NCI-H526 treated with DMSO at 0.1 percent for 48 hours (cell line): ENCODE measurements around the gene ZNF526.

Source experiments
- DNase-seq: peaks from one replicate; lab custom pipeline; 2025; lab: John Stamatoyannopoulos, UW

ZNF526 gene

DNA sequence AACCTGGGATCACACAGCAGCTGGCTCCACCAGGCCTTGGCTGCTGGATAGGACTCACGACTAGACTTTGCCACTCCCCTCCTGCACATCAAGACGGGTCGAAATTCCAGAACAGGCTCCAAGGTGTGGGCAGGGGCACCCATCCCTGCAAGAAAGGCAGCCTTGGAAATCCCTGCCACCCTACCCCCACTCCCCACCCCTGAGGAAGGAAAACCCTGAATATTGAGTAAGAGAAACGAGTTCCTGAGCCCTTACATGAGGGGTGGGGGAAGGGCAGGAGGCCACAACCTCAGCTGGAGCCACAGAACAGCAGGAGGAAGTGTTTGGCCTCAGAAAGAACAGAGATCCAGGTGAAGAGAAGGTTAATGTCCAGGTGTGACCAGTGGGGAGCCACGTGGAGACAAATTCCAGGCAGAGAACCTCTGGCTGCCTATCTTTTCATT, 22.7 kb upstream of the ZNF526 start:
- no peak for DNase-seq

GRCh38 chr19:42198676-42199439, 21.3 kb upstream of the ZNF526 start:
- no peak for DNase-seq

GRCh38 chr19:42199440-42200115, 20.5 kb upstream of the ZNF526 start:
- peak; percentile 37 for DNase-seq

DNA sequence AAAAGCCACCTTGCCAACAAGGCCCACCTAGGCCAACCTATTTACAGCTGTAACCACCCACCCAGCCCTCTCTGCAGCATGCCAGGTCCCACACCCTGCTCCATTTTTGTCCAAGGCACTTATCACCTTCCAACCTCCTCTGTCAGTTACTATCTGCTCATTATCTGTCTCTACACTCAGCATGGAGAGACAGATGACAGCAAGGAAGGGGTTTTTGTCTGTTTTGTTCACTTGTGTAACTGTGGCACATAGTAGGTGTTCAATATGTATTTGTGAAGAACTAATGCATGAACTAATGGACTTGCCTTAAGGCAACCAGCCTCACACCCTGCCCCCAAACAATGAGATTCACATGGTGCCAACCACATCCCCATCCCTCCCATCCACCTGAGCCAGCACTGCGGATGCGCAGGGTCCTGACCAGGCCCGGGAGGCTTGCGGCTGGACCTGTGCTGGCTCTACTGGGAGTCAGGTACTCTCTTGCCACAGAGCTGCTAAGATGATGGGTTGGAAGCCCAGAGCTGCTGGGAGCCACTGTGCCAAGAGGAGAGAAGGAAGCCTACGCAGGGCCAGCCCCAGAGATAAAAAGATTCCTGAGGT, 19.9 kb upstream of the ZNF526 start:
- no peak for DNase-seq

DNA sequence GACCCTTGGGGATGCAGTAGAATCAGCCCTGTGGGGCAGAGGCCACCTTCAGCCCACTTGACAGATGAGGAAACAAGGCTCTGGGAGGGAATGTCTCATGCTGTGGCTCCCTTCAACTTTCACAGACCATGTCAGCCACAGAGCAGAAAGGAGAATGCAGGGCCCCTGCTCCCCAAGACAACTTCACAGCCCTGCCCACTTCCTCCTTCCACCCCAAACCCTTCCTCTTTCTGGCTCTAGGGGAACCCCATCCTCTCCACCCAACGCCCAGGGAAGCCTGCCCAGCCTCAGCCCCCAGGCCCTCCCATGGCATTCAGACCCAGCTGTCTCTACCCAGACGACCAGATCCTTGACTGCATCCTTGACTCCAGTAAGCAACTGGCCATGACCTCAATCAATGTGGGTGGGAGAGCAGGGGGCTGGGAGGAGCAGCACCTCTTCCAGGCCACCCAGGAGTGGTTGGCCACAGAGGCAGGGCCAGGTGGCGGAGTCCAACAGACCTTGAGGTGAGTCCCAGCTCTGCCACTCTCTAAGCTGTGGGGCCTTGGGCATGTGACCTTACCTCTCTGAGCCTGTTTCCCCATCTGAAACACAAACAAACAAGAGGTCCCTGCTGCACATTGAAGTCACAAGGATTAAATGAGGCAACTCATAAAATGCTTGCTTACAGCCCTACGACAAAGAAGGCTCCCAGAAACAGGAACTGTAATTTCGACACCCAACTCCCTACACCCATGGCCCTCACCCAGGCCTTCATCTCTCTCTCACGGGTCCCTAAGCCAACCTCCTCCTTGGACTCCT, 18.4 kb upstream of the ZNF526 start:
- no peak for DNase-seq

DNA sequence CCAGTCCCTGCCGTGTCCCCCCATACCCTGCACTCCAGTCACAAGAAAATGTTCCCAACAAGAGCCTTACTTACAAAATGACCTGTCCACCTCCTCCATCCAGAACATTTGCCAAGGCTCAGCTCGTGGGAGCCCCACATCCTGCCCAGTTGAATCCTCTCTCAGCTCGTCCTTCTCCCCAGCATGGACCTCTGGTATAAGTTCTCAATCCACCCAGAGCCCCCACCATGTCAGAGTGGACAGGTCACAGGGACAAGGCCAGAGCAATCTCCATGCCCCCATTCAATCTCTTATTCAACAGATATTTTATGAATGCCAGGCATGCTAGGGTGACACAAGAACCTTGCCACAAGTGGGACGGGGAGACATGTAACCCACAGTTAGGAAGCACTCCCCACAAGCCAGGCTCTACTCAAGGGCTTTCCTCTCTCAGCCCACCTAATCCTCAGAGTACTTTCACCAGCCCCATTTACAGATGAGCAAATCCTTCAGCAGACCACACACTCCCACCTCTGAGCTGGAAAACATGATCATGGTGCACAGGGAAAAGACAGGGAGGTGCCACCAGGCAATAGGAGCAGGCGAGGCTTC, 17.7 kb upstream of the ZNF526 start:
- DNase-seq: no peak

DNA sequence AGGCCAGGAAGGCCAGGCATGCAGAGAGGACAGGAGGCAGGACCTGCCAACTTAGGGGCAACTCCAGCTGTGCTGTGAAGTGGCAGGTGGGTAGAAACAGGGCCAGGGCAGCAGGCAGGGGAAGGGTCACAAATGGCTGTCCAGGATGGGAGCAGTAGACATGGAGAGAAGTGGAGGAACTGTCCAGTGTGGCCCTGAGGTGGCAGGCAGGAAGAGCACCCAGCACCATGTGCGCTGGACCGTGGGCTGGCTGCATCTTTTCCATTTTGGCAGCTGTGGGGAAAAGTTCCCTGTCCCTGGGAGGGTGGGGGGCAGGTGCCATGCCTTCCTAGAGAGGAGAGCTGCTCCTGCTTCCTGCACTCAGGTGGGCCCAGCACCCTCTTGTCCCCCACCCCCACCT, 16.4 kb upstream of the ZNF526 start:
- DNase-seq: no peak

- no peak for DNase-seq
Observed at GRCh38 chr19:42204664-42205063, 15.4 kb upstream of the ZNF526 start.

- no peak for DNase-seq
Observed at GRCh38 chr19:42206871-42207755, 13.0 kb upstream of the ZNF526 start.

DNA sequence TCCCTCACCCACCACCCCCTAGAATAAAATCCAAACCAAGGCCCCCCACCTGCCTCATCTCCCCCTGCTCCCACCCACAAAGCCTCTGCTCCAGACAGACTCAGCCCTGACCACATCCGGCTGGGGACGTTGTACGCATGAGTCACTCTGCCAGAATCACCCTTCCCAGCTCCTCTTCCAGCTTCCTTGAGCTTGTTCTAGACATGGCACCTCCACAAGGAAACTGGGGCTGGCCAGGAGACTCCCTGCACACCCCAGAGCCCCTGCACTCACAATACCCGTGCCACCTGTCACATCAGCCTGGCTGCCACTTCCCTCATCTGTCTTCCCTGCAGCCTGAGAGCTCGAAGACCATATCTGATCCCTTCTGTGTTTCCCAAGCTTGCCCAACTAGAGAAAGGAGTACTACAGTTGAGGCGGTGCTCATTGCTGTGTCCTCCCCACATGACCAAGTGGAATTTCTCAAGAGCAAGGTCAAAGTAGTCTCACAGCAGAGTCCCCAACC, 12.3 kb upstream of the ZNF526 start:
- DNase-seq: no peak

DNA sequence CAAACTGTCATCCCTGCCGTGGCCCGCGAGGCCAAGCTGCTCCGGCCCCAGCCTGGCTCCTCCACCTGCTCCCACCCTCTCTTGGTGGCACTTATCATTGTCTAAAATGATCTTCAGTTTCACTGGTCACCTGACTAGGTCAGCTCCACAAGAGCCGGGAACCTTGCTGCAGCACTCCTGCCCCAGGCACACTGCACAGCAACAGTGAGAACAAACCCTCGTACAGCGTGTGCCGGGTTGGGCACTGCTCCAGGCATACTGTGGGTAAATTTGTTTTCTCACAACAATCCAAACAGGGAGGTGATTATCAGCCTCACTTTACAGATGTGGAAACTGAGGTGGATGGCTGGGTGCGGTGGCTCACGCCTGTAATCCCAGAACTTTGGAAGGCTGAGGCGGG, 11.5 kb upstream of the ZNF526 start:
- DNase-seq: no peak

GRCh38 chr19:42212886-42213285, 7.2 kb upstream of the ZNF526 start:
- DNase-seq: no peak

GRCh38 chr19:42214810-42215485, 5.2 kb upstream of the ZNF526 start:
- DNase-seq: no peak

DNA sequence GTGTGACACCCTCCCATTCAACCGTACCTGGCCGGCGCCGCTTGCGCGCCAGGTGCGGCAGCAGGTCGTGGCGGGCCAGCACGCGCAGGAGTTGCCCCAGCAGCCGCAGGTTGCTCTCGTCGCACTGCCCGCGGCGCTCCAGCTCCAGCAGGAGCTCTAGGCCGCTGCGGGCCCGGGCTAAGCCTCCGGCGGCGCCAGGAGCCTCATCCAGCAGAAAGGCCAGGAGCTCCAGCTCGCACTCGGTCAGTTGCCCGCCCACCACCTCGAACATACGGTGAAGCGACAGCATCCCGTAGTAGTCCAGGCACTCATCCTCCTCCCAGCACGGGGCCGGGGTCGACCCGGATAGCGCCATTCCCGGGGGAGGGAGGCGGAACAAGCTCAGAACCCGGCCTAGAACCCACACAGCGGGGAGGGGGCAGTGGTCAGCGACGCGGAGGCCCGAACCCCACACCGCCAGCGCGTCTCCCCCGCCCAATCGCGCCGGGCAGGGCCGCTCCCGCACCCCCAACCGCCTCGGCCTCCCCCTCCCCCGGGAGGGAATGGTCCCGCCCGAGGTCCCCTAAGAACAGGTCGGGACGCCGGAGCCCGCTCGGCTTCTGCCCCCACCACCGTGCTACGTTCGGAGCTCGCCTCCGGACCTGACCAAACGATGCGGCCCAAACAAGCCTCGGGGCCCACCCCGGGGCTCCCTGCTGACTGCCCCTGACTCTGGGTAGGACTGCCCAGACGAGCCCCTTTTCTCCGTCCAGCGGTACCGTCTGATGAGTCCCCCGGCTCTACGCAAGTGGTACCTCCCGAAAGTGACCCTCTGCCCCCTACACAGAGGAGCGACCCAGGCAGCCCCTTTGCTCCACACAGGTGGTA, 3.2 kb upstream of the ZNF526 start:
- DNase-seq: peak; percentile 64

- DNase-seq: peak; percentile 96
Observed at GRCh38 chr19:42217520-42218437, 2.3 kb upstream of the ZNF526 start, which contains the start of gene DEDD2. Gene DEDD2, minus strand, starts transcription at chr19:42217677. Its CDS starts 670 bp downstream, at chr19:42217007.

GRCh38 chr19:42220751-42221097, 612 bp downstream of the ZNF526 start:
- DNase-seq: no peak

GRCh38 chr19:42224940-42225717, 5.0 kb downstream of the ZNF526 start:
- no peak for DNase-seq
